ENCODE measurements around the gene PLPPR2. TPM values are rescaled to one million over a fixed set of nuclear protein-coding genes. Genes with fewer than 3 reads are reported as not detected.
"Not testable (repeated sequence)": the region's sequence is repeated elsewhere in the genome, so short reads cannot be mapped to it uniquely, and the experiment has no call there.

The PLPPR2 gene
- total RNA-seq, 1 donor from 2014 or later: 77.0 TPM

DNA sequence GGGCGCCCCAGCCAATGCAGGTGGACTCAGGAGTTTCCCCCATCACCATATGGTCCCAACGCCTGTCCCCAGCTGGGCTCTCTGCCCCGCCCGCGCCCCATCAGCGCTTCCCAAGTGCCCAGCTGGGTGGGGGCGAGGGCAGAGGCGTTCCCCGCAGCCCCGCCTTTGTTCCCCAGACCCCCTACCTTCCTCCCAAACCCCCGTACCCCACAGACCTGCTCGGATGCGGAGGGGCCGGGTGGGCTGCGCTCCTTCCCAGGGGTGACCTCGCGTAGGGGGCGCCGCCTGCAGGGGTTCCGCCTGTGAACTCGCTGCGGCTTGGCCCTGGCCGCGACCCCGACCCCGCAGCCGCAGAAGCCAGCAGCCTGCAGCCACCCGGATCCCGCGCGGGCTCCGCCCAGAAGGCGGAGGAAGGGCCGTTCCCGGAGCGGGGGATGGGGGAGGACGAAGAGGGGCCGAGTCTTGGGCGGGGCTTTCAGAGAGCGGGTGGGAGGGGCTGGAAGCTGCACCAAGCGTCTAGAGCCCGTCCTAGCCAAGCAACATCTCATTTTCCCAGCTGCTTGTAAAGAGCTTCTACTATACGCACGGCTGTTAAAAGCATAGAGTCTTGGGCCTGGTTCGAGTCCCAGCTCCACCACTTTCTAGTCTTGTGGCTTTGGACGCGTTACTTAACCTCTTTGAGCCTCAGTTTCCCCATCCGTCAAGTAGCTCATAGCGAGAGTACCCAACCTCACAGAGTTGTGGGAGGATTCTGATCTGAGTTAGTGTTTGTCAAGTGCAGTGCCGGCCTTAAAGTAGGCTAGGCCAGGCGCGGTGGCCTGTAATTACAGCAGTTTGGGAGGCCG lies 15.8 kb upstream of the PLPPR2 start, which contains the start of gene RAB3D:
TSS of gene RAB3D (minus strand) at position 404 of the 845 bp plus-strand sequence. CDS start 2,258 bp downstream, outside the sequence.
- peak within 1 kb of the TSS; percentile 94 for H3K4me3 Mint-ChIP-seq (ENCODE audit: unreplicated experiment)
- H3K27ac Mint-ChIP-seq (ENCODE audit: unreplicated experiment): peak within 1 kb of the TSS; percentile 84
- H3K27me3 Mint-ChIP-seq (ENCODE audit: unreplicated experiment): no peaks in the 10 kb centered on the region

DNA sequence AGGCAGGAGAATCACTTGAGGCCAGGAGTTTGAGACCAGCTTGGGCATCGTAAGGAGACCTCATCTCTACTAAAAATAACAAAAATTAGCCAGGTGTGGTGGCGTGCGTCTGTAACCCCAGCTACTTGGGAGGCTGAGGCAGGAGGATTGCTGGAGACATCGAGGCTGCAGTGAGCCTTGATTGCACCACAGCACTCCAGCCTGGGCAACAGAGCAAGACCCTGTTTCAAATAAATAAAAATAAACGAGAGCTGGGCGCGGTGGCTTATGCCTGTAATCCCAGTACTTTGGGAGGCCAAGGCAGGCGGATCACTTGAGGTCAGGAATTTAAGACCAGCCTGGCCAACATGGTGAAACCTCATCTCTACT lies 15.1 kb upstream of the PLPPR2 start:
- H3K27me3 Mint-ChIP-seq (ENCODE audit: unreplicated experiment); H3K4me1 Mint-ChIP-seq (ENCODE audit: low read depth, unreplicated experiment); DNase-seq; H3K36me3 Mint-ChIP-seq (ENCODE audit: unreplicated experiment): not testable (repeated sequence)
- Mint-ChIP-seq H3K27ac (ENCODE audit: unreplicated experiment) (peak overlapping the region; percentile 77), H3K4me3 (ENCODE audit: unreplicated experiment) (peak overlapping the region; percentile 68), H3K9me3 (ENCODE audit: unreplicated experiment) (peaks cover 10% of the 10 kb centered on the region)

More for the DNA sequence above, 15.8 kb upstream of the PLPPR2 start, which contains the start of gene RAB3D:
- peak; percentile 99 for DNase-seq
- TF ChIP-seq CTCF (IDR thresholded peaks at IDR 0.05; ENCODE audit: partially characterized antibody, unreplicated experiment): no peak
- Mint-ChIP-seq H3K4me1 (ENCODE audit: low read depth, unreplicated experiment) (peaks cover 4% of the 10 kb centered on the region), H3K9me3 (ENCODE audit: unreplicated experiment) (peaks cover 10% of the 10 kb centered on the region), H3K36me3 (ENCODE audit: unreplicated experiment) (peaks cover 7% of the 10 kb centered on the region)

GRCh38 chr19:11342429-11342828 lies 12.8 kb upstream of the PLPPR2 start:
- H3K36me3 Mint-ChIP-seq (ENCODE audit: unreplicated experiment): no peaks in the 10 kb centered on the region
- no peak overlapping the region for H3K27ac Mint-ChIP-seq (ENCODE audit: unreplicated experiment)
- no peak overlapping the region for H3K4me3 Mint-ChIP-seq (ENCODE audit: unreplicated experiment)
- peaks cover 14% of the 10 kb centered on the region for H3K9me3 Mint-ChIP-seq (ENCODE audit: unreplicated experiment)
- H3K27me3 Mint-ChIP-seq (ENCODE audit: unreplicated experiment): peaks cover 3% of the 10 kb centered on the region
- TF ChIP-seq CTCF (IDR thresholded peaks at IDR 0.05; ENCODE audit: partially characterized antibody, unreplicated experiment): no peak
- peaks cover 13% of the 10 kb centered on the region for H3K4me1 Mint-ChIP-seq (ENCODE audit: low read depth, unreplicated experiment)
- DNase-seq: no peak

- Mint-ChIP-seq H3K27me3 (ENCODE audit: unreplicated experiment) (peaks cover 3% of the 10 kb centered on the region), H3K27ac (ENCODE audit: unreplicated experiment) (peak overlapping the region; percentile 59), H3K4me3 (ENCODE audit: unreplicated experiment) (peak overlapping the region; percentile 91), H3K9me3 (ENCODE audit: unreplicated experiment) (peaks cover 6% of the 10 kb centered on the region), H3K4me1 (ENCODE audit: low read depth, unreplicated experiment) (peaks cover 11% of the 10 kb centered on the region), H3K36me3 (ENCODE audit: unreplicated experiment) (no peaks in the 10 kb centered on the region)
- TF ChIP-seq CTCF (IDR thresholded peaks at IDR 0.05; ENCODE audit: partially characterized antibody, unreplicated experiment): no peak
- no peak for DNase-seq
These were observed 10.0 kb upstream of the PLPPR2 start for GRCh38 chr19:11345122-11345803.

- Mint-ChIP-seq H3K4me1 (ENCODE audit: low read depth, unreplicated experiment) (peaks cover 11% of the 10 kb centered on the region), H3K36me3 (ENCODE audit: unreplicated experiment) (no peaks in the 10 kb centered on the region), H3K9me3 (ENCODE audit: unreplicated experiment) (peaks cover 6% of the 10 kb centered on the region), H3K4me3 (ENCODE audit: unreplicated experiment) (peak within 1 kb of the TSS; percentile 91), H3K27ac (ENCODE audit: unreplicated experiment) (peak within 1 kb of the TSS; percentile 69), H3K27me3 (ENCODE audit: unreplicated experiment) (peaks cover 3% of the 10 kb centered on the region)
- peak; percentile 95 for DNase-seq
- no peak for TF ChIP-seq CTCF (IDR thresholded peaks at IDR 0.05; ENCODE audit: partially characterized antibody, unreplicated experiment)
These were observed 8.9 kb upstream of the PLPPR2 start, which contains the start of the genes CCDC159 and TMEM205 for GRCh38 chr19:11346104-11346940. TSS of gene CCDC159 (plus strand) at chr19:11346519. CDS start at chr19:11346607, 88 bp downstream. TSS of gene TMEM205 (minus strand) at chr19:11346268. CDS start at chr19:11345619, 649 bp downstream.

All from glutamatergic neuron (in vitro differentiated cells).